Right renal pelvis (tissue), 4 donors: ENCODE measurements around the gene POLR2E. TPM values are rescaled to one million over a fixed set of nuclear protein-coding genes. Genes with fewer than 3 reads are reported as not detected.
A peak's percentile ranks its signal among the peaks of the same experiment; 100 is the strongest.
"Not testable (repeated sequence)": the region's sequence is repeated elsewhere in the genome, so short reads cannot be mapped to it uniquely, and the experiment has no call there.

Experiments
- DNase-seq, 4 donors: peaks; one replicate each; pipeline ENCODE4 v3.0.0-alpha.2; 2013; ENCODE audit warnings: low read depth in 4 of 4, low spot score in 3 of 4, missing footprints in 1 of 4
- polyA plus RNA-seq, 4 donors: library from polyadenylated mRNA; unstranded; fragments of 120-200 nt; gene quantifications; one replicate each; pipeline ENCODE4 v1.2.1, GENCODE V29; 2013; ENCODE audit not compliant: insufficient read length in 4 of 4

Gene POLR2E
- polyA plus RNA-seq, 4 donors: 134 to 181 (median 142) TPM

- DNase-seq: no peak
These were observed 32.0 kb upstream of the POLR2E start for GRCh38 chr19:1126984-1127760.

GRCh38 chr19:1125601-1126467 lies 30.7 kb upstream of the POLR2E start:
- no peak for DNase-seq

DNA sequence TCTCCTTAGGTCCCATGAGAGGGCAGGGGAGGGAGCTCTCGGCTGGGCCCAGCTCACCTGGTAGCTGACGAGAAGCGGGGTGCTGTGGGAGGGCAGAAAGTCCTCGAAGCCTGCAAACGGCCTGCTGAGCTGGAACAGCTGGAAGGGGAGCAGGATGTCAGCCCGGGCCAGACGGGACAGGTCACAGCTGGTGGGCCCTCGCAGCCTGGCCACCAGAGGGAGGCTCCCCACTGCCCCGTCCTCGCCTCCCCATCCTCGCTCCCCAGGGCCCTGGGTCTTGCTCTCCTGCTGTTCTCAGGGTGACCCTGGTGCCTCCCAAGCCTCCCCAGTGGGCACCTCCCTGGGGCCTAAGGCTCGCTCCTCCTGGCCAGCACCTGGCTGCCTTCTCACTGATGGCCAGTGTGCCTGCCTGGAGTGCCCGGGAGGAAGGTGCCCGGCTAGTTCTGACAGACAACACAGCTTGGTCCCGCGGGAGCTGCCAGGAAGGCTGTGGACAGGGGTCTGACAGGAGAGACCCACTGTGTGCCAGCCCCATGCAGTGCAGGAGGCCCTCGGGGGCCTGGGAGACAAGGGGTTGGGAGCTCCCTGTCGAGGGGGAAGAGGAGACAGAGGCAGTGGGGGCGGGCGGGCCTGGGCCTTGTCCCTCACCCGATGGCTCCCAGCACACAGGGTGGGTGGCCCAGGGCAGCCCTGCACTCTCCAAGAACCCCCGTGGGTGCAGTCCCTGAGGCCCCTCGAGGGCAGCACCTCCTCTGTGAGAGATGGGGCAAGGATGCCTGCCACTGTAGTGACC lies 28.9 kb upstream of the POLR2E start:
- DNase-seq: no peak

DNA sequence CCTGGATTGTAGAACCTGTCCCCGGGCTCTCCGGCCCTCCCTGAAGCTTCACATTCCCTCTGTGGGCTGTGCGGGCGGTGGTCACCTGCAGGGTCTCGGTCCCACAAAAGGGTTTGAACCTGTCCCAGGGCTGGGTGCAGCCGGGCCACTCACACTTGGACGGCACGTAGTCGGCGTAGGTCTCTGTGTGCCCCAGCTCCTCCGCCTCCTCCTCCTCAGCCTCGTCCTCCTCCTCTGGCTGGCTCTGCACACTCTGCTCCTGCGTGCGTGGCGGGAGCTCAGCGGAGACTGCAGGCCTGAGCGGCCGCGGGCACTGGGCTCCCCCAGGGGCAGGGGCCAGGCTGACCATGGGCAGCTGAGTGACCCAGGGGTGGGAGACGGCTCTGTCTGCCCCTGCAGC lies 28.2 kb upstream of the POLR2E start:
- no peak for DNase-seq

- DNase-seq: no peak
These were observed 27.8 kb upstream of the POLR2E start for GRCh38 chr19:1122972-1123363.

- DNase-seq: no peak
These were observed 27.1 kb upstream of the POLR2E start for GRCh38 chr19:1122021-1122971.

GRCh38 chr19:1121395-1121794 lies 26.2 kb upstream of the POLR2E start:
- DNase-seq: no peak

DNA sequence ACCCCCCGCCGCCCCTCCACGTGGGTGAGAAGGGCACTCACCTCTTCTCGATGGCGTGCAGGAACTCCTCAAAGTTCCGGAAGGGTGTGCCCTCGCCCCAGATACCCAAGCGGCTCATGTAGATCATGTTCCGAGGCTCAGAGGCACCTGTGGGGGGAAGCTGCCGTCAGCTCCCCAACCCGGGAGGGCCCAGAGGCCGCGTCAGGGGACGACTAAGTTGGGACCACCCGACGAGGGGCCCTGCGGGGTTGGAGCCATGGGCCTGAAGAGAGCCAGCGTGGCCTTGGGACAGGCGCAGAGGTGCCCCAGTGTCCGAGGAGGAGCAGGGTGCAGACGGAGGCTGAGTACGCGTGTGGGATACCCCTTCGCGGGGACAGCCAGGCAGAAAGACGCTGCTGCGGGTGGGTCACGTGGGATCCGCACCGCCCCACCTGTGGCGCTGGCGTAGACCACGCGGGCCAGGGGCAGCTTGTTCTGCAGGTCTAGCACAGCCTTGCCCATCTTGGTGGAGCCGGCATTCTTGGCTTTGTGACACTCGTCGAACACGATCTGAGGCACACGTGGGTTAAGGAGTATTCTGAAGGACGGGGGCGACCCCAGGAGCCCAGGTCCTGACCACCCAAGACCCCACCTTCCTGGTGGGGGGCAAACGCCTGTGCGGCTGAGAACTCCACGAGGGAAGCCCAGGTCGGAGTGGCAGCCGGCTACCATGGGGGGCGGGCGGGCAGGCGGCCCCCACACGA lies 24.5 kb upstream of the POLR2E start:
- no peak for DNase-seq

DNA sequence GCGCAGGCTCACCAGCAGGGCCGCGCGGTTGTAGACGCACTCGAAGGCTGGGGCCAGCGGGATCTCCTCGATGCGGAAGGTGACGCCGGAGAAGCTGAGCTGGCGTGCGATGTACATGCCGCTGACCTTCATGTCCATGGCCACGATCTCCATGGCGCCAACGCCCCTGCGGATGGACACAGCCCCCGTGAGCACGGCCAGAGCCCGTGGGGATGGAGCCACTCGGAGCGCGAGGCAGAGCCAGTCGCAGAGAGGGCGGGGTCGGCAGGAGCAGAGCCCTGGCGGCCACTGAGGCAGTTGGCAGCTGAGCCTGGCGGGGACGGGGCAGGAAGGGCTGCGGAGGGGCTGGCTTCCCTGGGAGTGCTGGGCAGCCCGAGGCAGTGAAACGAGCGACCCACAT lies 23.8 kb upstream of the POLR2E start:
- no peak for DNase-seq

DNA sequence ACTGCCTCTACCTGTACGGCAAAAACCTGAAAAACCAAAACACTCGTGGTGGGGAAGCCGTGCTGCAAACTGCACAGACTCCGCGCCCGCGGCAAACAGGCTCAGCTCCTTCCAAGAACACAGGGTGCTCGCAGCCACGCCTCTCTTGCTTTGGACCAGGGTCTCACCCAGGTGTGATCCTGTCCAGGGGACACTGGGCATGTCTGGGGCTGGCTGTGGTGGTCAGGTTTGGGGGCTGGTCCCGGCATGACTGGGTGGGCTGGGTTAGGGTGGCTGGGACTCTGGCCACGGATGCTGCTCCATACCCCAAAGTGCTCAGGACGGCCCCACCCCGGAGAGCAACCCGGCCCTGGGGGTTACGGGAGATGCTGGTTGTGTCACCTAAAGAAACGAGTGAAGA lies 22.5 kb upstream of the POLR2E start:
- DNase-seq: no peak

DNA sequence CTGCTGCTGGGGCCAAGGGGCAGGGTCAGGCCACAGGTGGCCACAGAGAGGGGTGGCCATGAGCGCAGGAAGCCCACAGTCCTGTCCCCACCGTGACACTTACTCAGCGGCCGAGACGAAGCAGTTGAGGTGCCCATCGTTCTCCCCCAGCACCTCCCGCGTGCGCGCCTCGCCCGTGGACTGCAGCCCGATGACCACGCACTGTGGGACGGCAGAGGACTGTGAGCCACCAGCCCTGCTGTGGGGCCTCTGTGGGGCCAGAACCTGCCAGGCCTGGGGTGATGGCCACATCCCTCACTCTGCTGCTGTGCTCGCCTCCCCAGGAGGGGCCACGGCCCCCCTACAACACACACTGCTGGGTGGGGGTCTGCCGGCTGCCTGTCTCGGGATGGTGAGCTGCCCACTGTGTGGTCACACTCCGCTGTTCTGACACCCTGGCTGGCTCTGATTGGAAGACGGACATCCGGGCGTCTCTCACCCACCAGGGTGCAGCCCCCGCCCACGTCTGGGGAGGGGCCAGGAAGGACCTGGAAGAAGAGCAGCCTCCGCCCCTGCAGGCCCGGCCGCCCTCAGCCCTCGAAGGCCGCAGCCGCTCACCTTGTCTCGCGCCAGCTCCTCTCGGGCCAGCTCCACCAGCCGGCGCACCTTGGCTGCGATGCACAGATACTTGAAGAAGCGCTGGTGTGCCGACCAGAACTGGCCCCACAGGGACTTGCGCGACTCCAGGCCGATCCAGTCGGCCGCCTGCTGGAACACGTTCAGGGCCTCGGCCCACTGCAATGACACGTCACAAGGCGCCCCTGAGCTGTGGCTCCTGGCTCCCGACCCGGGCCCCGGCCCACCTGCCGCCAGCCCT lies 21.8 kb upstream of the POLR2E start:
- DNase-seq: no peak

DNA sequence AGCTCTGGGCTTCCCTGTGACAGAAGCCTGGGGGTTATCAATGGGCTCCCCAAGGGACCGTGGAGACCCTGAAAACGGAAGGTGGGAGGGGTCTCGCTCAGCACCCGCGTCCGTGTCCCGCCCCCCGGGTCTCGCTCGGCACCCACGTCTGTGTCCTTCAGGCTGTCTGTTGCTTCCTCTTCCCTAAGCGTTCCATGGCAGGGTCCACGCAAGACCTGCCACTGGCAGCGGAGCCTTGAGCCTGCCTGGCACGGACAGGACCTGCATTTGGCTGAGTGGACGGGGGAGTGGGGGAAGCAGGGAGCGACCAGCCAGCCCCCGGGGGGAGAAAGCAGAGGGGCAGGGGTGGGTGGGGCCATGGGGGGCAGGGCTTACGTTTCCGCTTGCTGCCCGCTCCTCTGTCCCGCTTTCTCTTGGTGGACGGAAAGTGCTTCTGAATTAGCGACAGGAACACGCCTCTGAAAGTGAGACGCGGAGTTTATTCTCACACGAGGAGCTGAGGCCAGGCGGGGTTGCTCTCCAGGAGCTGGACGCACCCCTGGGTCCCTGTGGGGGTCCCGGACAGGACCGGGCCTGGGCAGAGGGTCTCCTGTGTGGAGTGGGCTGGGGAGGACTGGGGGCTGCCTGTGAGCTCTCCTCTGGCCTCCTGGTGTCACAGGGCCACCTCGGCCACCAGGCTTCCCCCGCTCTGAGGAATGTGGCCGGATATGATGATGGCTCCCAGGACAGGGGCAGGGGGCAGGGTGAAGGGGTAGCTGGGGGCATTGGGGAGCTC lies 20.7 kb upstream of the POLR2E start:
- no peak for DNase-seq

DNA sequence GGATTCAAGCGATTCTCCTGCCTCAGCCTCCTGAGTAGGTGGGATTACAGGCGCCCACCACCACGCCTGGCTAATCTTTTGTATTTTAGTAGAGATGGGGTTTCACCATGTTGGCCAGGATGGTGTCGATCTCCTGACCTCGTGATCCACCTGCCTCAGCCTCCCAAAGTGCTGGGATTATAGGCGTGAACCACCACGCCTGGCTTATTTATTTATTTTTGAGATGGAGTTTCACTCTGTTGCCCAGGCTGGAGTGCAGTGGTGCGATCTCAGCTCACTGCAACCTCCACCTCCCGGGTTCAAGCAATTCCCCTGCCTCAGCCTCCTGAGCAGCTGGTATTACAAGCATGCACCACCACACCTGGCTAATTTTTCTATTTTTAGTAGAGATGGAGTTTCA lies 19.6 kb upstream of the POLR2E start:
- not testable (repeated sequence) for DNase-seq

- DNase-seq: no peak
These were observed 18.9 kb upstream of the POLR2E start for GRCh38 chr19:1113986-1114483.

DNA sequence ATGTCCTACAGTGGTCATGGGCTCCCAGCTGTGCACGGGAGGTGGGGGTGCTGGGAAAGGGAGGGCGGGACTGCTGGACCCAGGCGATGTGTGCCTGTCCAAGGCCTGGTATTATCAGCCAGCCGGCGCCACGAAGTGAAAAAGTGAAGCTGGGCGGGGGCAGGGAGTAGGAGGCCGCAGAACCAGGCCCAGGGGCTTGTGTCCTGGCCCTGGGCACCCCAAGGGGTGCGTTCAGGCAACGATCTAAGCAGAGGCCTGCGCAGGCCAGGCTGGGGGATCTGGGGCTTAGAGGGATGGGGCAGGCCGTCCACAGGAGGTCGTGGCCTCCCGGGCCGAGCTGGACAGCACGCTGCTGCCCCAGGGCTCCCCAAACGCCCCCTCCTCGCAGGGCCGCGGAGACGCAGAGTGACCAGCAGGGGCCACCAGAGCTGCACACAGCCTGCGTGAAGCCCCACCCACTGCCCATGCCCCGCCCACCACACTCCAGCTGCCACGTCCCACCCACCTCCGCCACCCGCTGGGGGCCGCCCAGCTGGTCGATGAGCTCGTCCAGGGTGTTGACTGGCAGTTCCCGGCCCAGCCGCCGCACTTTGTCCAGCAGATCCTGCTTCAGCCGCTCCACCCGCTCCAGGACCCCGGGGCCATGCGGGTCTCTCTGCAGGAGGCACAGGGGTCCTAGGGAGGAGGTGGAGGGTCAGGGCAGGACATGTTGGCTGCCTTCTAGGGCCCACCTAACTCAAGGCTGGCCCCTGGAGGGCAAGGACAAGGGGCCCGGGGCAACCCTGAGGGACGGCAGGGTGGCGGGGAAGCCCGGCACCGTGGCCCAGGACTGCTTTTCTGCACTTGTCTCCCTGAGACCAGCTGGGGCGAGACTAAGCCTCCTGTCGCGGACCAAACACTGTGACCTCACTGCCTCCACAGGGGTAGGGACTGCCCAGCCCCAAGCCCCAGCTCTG lies 18.1 kb upstream of the POLR2E start:
- DNase-seq: peak; percentile 81 to 87 (median 84)
